A549 (cell line): Measurements from ENCODE around the gene CIITA. TPM values are rescaled to one million over a fixed set of nuclear protein-coding genes. Genes with fewer than 3 reads are reported as not detected.
"Not testable (repeated sequence)": the region's sequence is repeated elsewhere in the genome, so short reads cannot be mapped to it uniquely, and the experiment has no call there.

ENCODE experiments used
- ATAC-seq, 2 experiments: fragments of 200-7000 bp in 1 of 2; fragments of >200 bp in 1 of 2; cut with Nextera tagmentation in 1 of 2; cut with Tn5 transposase in 1 of 2; 3 replicates each; pipeline versions ENCODE4 v1.8.0 to v1.9.1; 2018 to 2020; ENCODE audit warnings: mild to moderate bottlenecking in 1 of 2, moderate library complexity in 1 of 2
- CTCF ChIA-PET: fragments of 300-600 bp; sonication (Branson Sonifier 250); formaldehyde crosslinking; extraction: SDS; loops from one replicate; lab custom pipeline; 2021; ENCODE audit warnings: antibody characterized with exemption, inconsistent platforms; lab: Yijun Ruan, JAX
- POLR2A ChIA-PET: fragments of 350-600 bp; formaldehyde crosslinking; extraction: SDS; loops from one replicate; lab custom pipeline; 2021; ENCODE audit warnings: antibody characterized with exemption, inconsistent platforms; lab: Yijun Ruan, JAX
- DNase-seq, 2 experiments: peaks; one replicate each; pipeline versions ENCODE4 v3.0.0 to v3.0.0-alpha.2; 2011 to 2016; ENCODE audit warnings: low read depth in 1 of 2, low spot score in 1 of 2
- FAIRE-seq: peaks from 2 replicates; lab custom pipeline; 2011; peaks lifted over from hg19 to GRCh38; lab: Jason Lieb, UNC
- H3K27ac ChIP-seq, 2 experiments: fragments of >200 bp; sonication (Bioruptor Twin); formaldehyde crosslinking; 3 replicates each; pipeline ENCODE4 v1.5.1; 2016 to 2017
- H3K4me1 ChIP-seq: fragments of >200 bp; sonication (Bioruptor Twin); formaldehyde crosslinking; 3 replicates; pipeline ENCODE4 v1.6.1; 2016
- H3K4me2 ChIP-seq: fragments of >200 bp; sonication (Bioruptor Twin); formaldehyde crosslinking; 3 replicates; pipeline ENCODE4 v1.6.1; 2016
- H3K4me3 ChIP-seq: fragments of >200 bp; sonication (Bioruptor Twin); formaldehyde crosslinking; 3 replicates; pipeline ENCODE4 v1.5.1; 2016
- H3K9me3 ChIP-seq: fragments of >200 bp; sonication (Bioruptor Twin); formaldehyde crosslinking; 3 replicates; pipeline ENCODE4 v1.6.1; 2016
- CHD2 ChIP-seq: fragments of 150-350 bp; IDR thresholded peaks from 2 replicates; pipeline ENCODE4 v1.6.1; 2014; ENCODE audit warnings: low read length; ENCODE audit not compliant: partially characterized antibody
- CHD4 ChIP-seq: fragments of 200-600 bp; sonication (generic); IDR thresholded peaks from 2 replicates; pipeline ENCODE4 v1.6.1; 2016; ENCODE audit warnings: antibody characterized with exemption, mild to moderate bottlenecking, borderline replicate concordance
- FOSB ChIP-seq: fragments of 250-450 bp; sonication (Bioruptor Pico); IDR thresholded peaks from 2 replicates; pipeline ENCODE4 v1.5.0; 2020; ENCODE audit warnings: mild to moderate bottlenecking, moderate library complexity
- FOSL2 ChIP-seq, 2 experiments: fragments of 450-650 bp in 1 of 2; fragments of >200 bp in 1 of 2; sonication (Bioruptor Twin) in 1 of 2; formaldehyde crosslinking; IDR thresholded peaks; 2 replicates each; pipeline versions ENCODE4 v1.5.0 to v1.6.1; 2016 to 2020; ENCODE audit warnings: mild to moderate bottlenecking in 1 of 2, moderate library complexity in 1 of 2
- HOXB5 ChIP-seq: fragments of 250-450 bp; sonication (Bioruptor Pico); IDR thresholded peaks from 2 replicates; pipeline ENCODE4 v1.5.0; 2020; ENCODE audit warnings: mild to moderate bottlenecking, moderate library complexity
- KDM1A ChIP-seq: fragments of 200-600 bp; sonication (generic); IDR thresholded peaks from 2 replicates; pipeline ENCODE4 v1.6.1; 2016; ENCODE audit warnings: low read depth, mild to moderate bottlenecking
- MAFK ChIP-seq: fragments of 450-650 bp; IDR thresholded peaks from 2 replicates; pipeline ENCODE4 v1.6.1; 2014; ENCODE audit not compliant: partially characterized antibody
- MAZ ChIP-seq: fragments of 150-350 bp; IDR thresholded peaks from 2 replicates; pipeline ENCODE4 v1.6.1; 2014; ENCODE audit warnings: antibody characterized with exemption, low read depth, low read length, borderline replicate concordance
- NR3C1 ChIP-seq: fragments of >200 bp; sonication (Bioruptor Twin); formaldehyde crosslinking; IDR thresholded peaks from 3 replicates; pipeline ENCODE4 v1.6.1; 2017
- PHF8 ChIP-seq: fragments of 200-600 bp; sonication (generic); IDR thresholded peaks from 2 replicates; pipeline ENCODE4 v1.6.1; 2016; ENCODE audit warnings: low read depth, mild to moderate bottlenecking, antibody characterized with exemption, moderate library complexity, borderline replicate concordance
- RARB ChIP-seq: fragments of 250-450 bp; sonication (Bioruptor Pico); IDR thresholded peaks from 2 replicates; pipeline ENCODE4 v1.8.0; 2021; ENCODE audit warnings: mild to moderate bottlenecking, moderate library complexity
- RFX5 ChIP-seq: fragments of 450-650 bp; IDR thresholded peaks from 2 replicates; pipeline ENCODE4 v1.7.1; 2014; ENCODE audit warnings: antibody characterized with exemption, mild to moderate bottlenecking, moderate library complexity
- TFCP2L1 ChIP-seq: fragments of 250-450 bp; sonication (Bioruptor Pico); IDR thresholded peaks from 2 replicates; pipeline ENCODE4 v1.5.0; 2021; ENCODE audit warnings: mild to moderate bottlenecking
- ZC3H11A ChIP-seq: fragments of 450-650 bp; IDR thresholded peaks from 2 replicates; pipeline ENCODE4 v1.6.1; 2014; ENCODE audit warnings: antibody characterized with exemption, mild to moderate bottlenecking
- ZNF302 ChIP-seq: fragments of 250-450 bp; sonication (Bioruptor Pico); IDR thresholded peaks from 2 replicates; pipeline ENCODE4 v1.9.0; 2021; ENCODE audit warnings: inconsistent platforms, mild to moderate bottlenecking, moderate library complexity
- WGBS: methylation state at CpG from one replicate; pipeline ENCODE4 v1.1.6; 2017; ENCODE audit errors: missing lambda C conversion rate; 5-methylcytosine and 5-hydroxymethylcytosine counted together
- polyA plus RNA-seq, 4 experiments: library from polyadenylated mRNA; depleted of rRNA in 3 of 4; stranded (reverse); fragments of >200 nt; fragmentation: RNase III in 1 of 4; extraction: RNeasy Plus Mini Kit Qiagen cat#74134 plus additional on column Dnase treatment in 1 of 4; gene quantifications; 2 replicates in 3 of 4; 3 replicates in 1 of 4; pipeline ENCODE4 v1.2.3, GENCODE V29; 2011 to 2017
- TF ChIP-seq, protein P1 (sequence below): fragments of >200 bp; sonication (Bioruptor Twin); formaldehyde crosslinking; IDR thresholded peaks from 3 replicates; pipeline ENCODE4 v1.6.1; 2016
- TF ChIP-seq, protein P2 (sequence below): IDR thresholded peaks from 2 replicates; pipeline ENCODE4 v1.6.1; 2012
- TF ChIP-seq, protein P3 (sequence below): IDR thresholded peaks from 2 replicates; pipeline ENCODE4 v1.6.1; 2012; ENCODE audit warnings: low read depth, borderline replicate concordance

Gene CIITA
- polyA plus RNA-seq, 2 of the 4 experiments (the other 2 are of a cell fraction), result 0.06 TPM; not detected in 1

DNA sequence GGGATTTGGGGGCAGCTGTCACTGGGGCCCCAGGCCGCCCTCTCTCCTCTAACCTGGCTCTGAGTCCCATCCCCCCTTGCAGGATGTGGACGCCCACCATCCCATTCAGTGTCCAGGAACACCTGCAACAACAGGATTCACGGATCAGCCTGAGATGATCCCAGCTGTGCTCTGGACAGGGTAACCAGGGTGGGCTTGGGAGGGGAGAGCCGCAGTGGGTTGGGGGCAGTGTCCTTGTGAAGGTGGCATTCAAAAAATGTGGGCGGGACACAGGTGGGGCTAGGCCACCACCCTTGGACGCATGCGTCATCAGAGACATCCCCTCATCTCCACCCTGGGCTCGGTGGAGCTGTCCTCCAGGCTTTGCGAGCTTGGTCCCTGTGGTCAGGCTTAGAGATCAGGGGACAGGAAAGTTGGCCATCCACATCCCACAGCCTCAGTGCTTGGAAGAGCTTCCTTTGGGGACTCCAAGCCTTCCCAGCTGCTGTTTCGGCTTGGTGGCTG, 46.2 kb downstream of the CIITA start:
- ATAC-seq, result peak in 1 of 2 experiments; percentile 24; a peak in 3 of 6 replicates
- 67% methylated on average over 8 of the region's 10 CpGs for WGBS

DNA sequence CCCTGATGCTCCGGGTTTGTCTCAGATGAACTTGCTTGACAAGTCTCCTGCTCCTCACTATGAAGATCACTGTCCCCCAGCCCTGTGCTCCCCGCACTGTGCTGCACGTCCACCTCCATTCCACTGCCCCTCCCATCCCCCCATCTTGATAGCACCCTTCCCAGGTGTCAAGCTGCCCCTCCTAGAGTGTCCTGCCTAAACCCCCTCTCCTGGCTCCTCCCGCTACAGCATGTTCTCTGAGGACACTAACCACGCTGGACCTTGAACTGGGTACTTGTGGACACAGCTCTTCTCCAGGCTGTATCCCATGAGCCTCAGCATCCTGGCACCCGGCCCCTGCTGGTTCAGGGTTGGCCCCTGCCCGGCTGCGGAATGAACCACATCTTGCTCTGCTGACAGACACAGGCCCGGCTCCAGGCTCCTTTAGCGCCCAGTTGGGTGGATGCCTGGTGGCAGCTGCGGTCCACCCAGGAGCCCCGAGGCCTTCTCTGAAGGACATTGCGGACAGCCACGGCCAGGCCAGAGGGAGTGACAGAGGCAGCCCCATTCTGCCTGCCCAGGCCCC, 46.7 kb downstream of the CIITA start:
- POLR2A ChIA-PET, result no interaction called here
- FAIRE-seq (no peak), ATAC-seq (peak in 1 of 2 experiments; percentile 18; a peak in 2 of 6 replicates), DNase-seq (no peak)
- 86% methylated on average over 14 of the region's 14 CpGs for WGBS
- Histone ChIP-seq H3K27ac (no peak overlapping the region), H3K4me3 (no peak overlapping the region), H3K9me3 (no peaks in the 10 kb centered on the region), H3K4me2 (no peak overlapping the region), H3K4me1 (no peaks in the 10 kb centered on the region)
- CTCF ChIA-PET, result interaction anchor here (0.6 to 1.9 kb wide), 3 partner anchors 12 to 187 kb away, joined by 3 to 6 read pairs (median 3); no protein-coding TSS in a partner anchor
- no peak for TF ChIP-seq ZNF302 (CRISPR knock-in tag)
- TF ChIP-seq FOSL2 (IDR thresholded peaks at IDR 0.05), result no peak
- TF ChIP-seq FOSL2 (CRISPR knock-in tag; IDR thresholded peaks at IDR 0.05), result no peak
- TF ChIP-seq CHD2, result no peak
- no peak for TF ChIP-seq RARB (CRISPR knock-in tag)
- no peak for TF ChIP-seq TFCP2L1 (CRISPR knock-in tag)
- TF ChIP-seq MAZ, result no peak
- TF ChIP-seq PHF8, result no peak
- TF ChIP-seq FOSB (CRISPR knock-in tag), result no peak
- TF ChIP-seq NR3C1, result no peak
- TF ChIP-seq RFX5, result no peak
- no peak for TF ChIP-seq ZC3H11A
- TF ChIP-seq, protein P1, sequence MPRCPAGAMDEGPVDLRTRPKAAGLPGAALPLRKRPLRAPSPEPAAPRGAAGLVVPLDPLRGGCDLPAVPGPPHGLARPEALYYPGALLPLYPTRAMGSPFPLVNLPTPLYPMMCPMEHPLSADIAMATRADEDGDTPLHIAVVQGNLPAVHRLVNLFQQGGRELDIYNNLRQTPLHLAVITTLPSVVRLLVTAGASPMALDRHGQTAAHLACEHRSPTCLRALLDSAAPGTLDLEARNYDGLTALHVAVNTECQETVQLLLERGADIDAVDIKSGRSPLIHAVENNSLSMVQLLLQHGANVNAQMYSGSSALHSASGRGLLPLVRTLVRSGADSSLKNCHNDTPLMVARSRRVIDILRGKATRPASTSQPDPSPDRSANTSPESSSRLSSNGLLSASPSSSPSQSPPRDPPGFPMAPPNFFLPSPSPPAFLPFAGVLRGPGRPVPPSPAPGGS, result no peak
- TF ChIP-seq CHD4, result no peak
- no peak for TF ChIP-seq KDM1A
- TF ChIP-seq, protein P2, sequence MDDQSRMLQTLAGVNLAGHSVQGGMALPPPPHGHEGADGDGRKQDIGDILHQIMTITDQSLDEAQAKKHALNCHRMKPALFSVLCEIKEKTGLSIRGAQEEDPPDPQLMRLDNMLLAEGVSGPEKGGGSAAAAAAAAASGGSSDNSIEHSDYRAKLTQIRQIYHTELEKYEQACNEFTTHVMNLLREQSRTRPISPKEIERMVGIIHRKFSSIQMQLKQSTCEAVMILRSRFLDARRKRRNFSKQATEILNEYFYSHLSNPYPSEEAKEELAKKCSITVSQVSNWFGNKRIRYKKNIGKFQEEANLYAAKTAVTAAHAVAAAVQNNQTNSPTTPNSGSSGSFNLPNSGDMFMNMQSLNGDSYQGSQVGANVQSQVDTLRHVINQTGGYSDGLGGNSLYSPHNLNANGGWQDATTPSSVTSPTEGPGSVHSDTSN, result no peak
- no peak for TF ChIP-seq HOXB5 (CRISPR knock-in tag)
- TF ChIP-seq MAFK, result no peak

More for the DNA sequence above, 46.2 kb downstream of the CIITA start:
- no peak for TF ChIP-seq TFCP2L1 (CRISPR knock-in tag)
- TF ChIP-seq, protein P3, sequence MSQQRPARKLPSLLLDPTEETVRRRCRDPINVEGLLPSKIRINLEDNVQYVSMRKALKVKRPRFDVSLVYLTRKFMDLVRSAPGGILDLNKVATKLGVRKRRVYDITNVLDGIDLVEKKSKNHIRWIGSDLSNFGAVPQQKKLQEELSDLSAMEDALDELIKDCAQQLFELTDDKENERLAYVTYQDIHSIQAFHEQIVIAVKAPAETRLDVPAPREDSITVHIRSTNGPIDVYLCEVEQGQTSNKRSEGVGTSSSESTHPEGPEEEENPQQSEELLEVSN, result no peak
- TF ChIP-seq CHD2, result no peak
- no peaks in the 10 kb centered on the region for H3K4me1 ChIP-seq
- H3K9me3 ChIP-seq, result no peaks in the 10 kb centered on the region
- no peak overlapping the region for H3K4me3 ChIP-seq
- FAIRE-seq (no peak), DNase-seq (no peak)
- no peak overlapping the region for H3K27ac ChIP-seq
- ChIA-PET CTCF (interaction anchor here (0.6 to 1.9 kb wide), 3 partner anchors 11 to 186 kb away, joined by 3 to 6 read pairs (median 3); no protein-coding TSS in a partner anchor), POLR2A (interaction anchor here (2.6 kb wide), 1 partner anchor 179 kb away, joined by 10 read pairs; the partner anchor contains the start of gene NUBP1)
- H3K4me2 ChIP-seq, result no peak overlapping the region

DNA sequence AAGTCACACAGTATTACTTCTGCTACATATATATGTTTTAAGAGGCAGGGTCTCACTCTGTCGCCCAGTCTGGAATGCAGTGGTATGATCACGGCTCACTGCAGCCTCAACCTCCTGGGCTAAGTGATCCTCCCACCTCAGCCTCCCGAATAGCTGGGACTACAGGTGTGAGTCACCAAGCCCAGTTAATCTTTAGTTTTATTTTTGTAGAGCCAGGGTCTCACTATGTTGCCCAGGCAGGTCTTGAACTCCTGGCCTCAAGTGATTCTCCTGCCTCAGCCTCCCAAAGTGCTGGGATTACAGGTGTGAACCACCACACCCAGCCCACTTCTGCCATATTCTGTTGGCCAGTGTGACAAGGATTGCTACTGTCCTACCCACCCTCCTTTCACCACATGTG, 48.3 kb downstream of the CIITA start:
- 81% methylated on average over 3 of the region's 3 CpGs for WGBS
- POLR2A ChIA-PET, result not testable (repeated sequence)

More for the DNA sequence above, 48.3 kb downstream of the CIITA start:
- not testable (repeated sequence) for H3K9me3 ChIP-seq, DNase-seq, FAIRE-seq, H3K4me1 ChIP-seq, ATAC-seq, H3K4me3 ChIP-seq, H3K4me2 ChIP-seq, H3K27ac ChIP-seq
- CTCF ChIA-PET, result interaction anchor here (1.5 to 1.7 kb wide), 2 partner anchors 12 to 15 kb away, joined by 4 to 5 read pairs; no protein-coding TSS in a partner anchor
